SK-N-SH (cell line): ENCODE results near the gene APOD. TPM values are rescaled to one million over a fixed set of nuclear protein-coding genes. Genes with fewer than 3 reads are reported as not detected.
"Not testable (repeated sequence)": the region's sequence is repeated elsewhere in the genome, so short reads cannot be mapped to it uniquely, and the experiment has no call there.

Source experiments
- CTCF ChIA-PET: fragments of 300-600, 350-600 bp; formaldehyde crosslinking; extraction: SDS; loops from one replicate; lab custom pipeline; 2021; lab: Yijun Ruan, JAX
- POLR2A ChIA-PET: fragments of 350-600 bp; sonication (Branson Sonifier 250); formaldehyde crosslinking; extraction: SDS; loops from one replicate; lab custom pipeline; 2020; ENCODE audit warnings: antibody characterized with exemption, inconsistent platforms; lab: Yijun Ruan, JAX
- DNase-seq: peaks from one replicate; pipeline ENCODE4 v3.0.0; 2012
- H2AFZ ChIP-seq: fragments of 200-600 bp; sonication (generic); 2 replicates; pipeline ENCODE4 v1.8.1; 2016; ENCODE audit warnings: antibody characterized with exemption, mild to moderate bottlenecking, low read depth
- H3F3A ChIP-seq: fragments of 200-600 bp; sonication (generic); replicated peaks from 2 replicates; pipeline ENCODE3; 2016; ENCODE audit warnings: antibody characterized with exemption, mild to moderate bottlenecking; ENCODE audit not compliant: insufficient read depth
- H3K27ac ChIP-seq, 2 experiments: fragments of 200-500 bp in 1 of 2; fragments of 200-600 bp in 1 of 2; sonication (Bioruptor generic) in 1 of 2; sonication (generic), shearing (Covaris generic) in 1 of 2; 2 replicates each; pipeline versions ENCODE4 v1.5.1 to v1.6.1; 2014 to 2016; ENCODE audit warnings: low read depth in 2 of 2, inconsistent platforms in 1 of 2, low read length in 1 of 2, mild to moderate bottlenecking in 1 of 2, mixed read lengths in 1 of 2
- H3K27me3 ChIP-seq: fragments of 200-600 bp; sonication (generic), shearing (Covaris generic); 2 replicates; pipeline ENCODE4 v1.6.1; 2016; ENCODE audit warnings: mixed run types; ENCODE audit not compliant: insufficient read depth
- H3K36me3 ChIP-seq, 2 experiments: fragments of 200-500 bp in 1 of 2; fragments of 200-600 bp in 1 of 2; sonication (Bioruptor generic) in 1 of 2; sonication (generic) in 1 of 2; replicated peaks in 1 of 2; 2 replicates each; pipeline versions ENCODE3 to v1.5.1; 2014 to 2016; ENCODE audit warnings: low read length in 1 of 2, mild to moderate bottlenecking in 1 of 2; ENCODE audit not compliant: insufficient read depth in 2 of 2, control insufficient read depth in 1 of 2
- H3K4me1 ChIP-seq, 2 experiments: fragments of 200-500 bp in 1 of 2; fragments of 200-600 bp in 1 of 2; sonication (Bioruptor generic) in 1 of 2; sonication (generic), shearing (Covaris generic) in 1 of 2; 2 replicates each; pipeline versions ENCODE4 v1.5.1 to v1.6.1; 2014 to 2016; ENCODE audit warnings: low read depth in 1 of 2, low read length in 1 of 2, mixed run types in 1 of 2; ENCODE audit not compliant: insufficient read depth in 2 of 2, control insufficient read depth in 1 of 2
- H3K4me2 ChIP-seq: fragments of 200-600 bp; sonication (generic), shearing (Covaris generic); 2 replicates; pipeline ENCODE4 v1.6.1; 2017; ENCODE audit warnings: mixed run types
- H3K4me3 ChIP-seq, 2 experiments: fragments of 200-500 bp in 1 of 2; fragments of 200-600 bp in 1 of 2; sonication (Bioruptor generic) in 1 of 2; sonication (generic), shearing (Covaris generic) in 1 of 2; 2 replicates each; pipeline versions ENCODE4 v1.5.1 to v1.8.1; 2014 to 2016; ENCODE audit warnings: low read depth in 2 of 2, inconsistent platforms in 1 of 2, low read length in 1 of 2, mild to moderate bottlenecking in 1 of 2, mixed read lengths in 1 of 2, moderate library complexity in 1 of 2
- H3K79me2 ChIP-seq: fragments of 200-600 bp; sonication (generic); 2 replicates; pipeline ENCODE4 v1.8.1; 2017; ENCODE audit warnings: mild to moderate bottlenecking; ENCODE audit not compliant: insufficient read depth
- H3K9ac ChIP-seq: fragments of 200-600 bp; sonication (generic); 2 replicates; pipeline ENCODE4 v1.6.1; 2017; ENCODE audit warnings: mixed run types
- H3K9me2 ChIP-seq: fragments of 200-600 bp; sonication (generic); 2 replicates; pipeline ENCODE4 v1.6.1; 2017; ENCODE audit warnings: mixed run types
- H3K9me3 ChIP-seq: fragments of 200-600 bp; sonication (generic); 2 replicates; pipeline ENCODE4 v1.6.1; 2017; ENCODE audit warnings: mixed run types, mild to moderate bottlenecking, moderate library complexity
- H4K20me1 ChIP-seq: fragments of 200-600 bp; sonication (generic); 2 replicates; pipeline ENCODE4 v1.6.1; 2017; ENCODE audit warnings: mild to moderate bottlenecking, mixed run types; ENCODE audit not compliant: insufficient read depth
- GABPA ChIP-seq: IDR thresholded peaks from 2 replicates; pipeline ENCODE4 v1.4.0; 2012; ENCODE audit warnings: low read depth, mild to moderate bottlenecking
- RAD21 ChIP-seq: IDR thresholded peaks from 2 replicates; pipeline ENCODE4 v1.6.1; 2012; ENCODE audit warnings: mild to moderate bottlenecking, low read length
- RXRA ChIP-seq: IDR thresholded peaks from 2 replicates; pipeline ENCODE4 v1.4.0; 2012; ENCODE audit warnings: low read depth, mild to moderate bottlenecking, borderline replicate concordance
- TAF1 ChIP-seq: IDR thresholded peaks from 2 replicates; pipeline ENCODE4 v1.6.1; 2012; ENCODE audit warnings: low read depth, mild to moderate bottlenecking, low read length, moderate library complexity, borderline replicate concordance
- TEAD4 ChIP-seq: IDR thresholded peaks from 2 replicates; pipeline ENCODE4 v1.4.0; 2012; ENCODE audit warnings: mild to moderate bottlenecking, borderline replicate concordance; ENCODE audit not compliant: insufficient read depth
- WGBS: methylation state at CpG from one replicate; pipeline ENCODE4 v1.1.6; 2017; ENCODE audit warnings: low lambda C conversion rate; 5-methylcytosine and 5-hydroxymethylcytosine counted together
- polyA plus RNA-seq, 3 experiments: library from polyadenylated mRNA; depleted of rRNA; stranded (reverse); fragments of >200 nt; gene quantifications; 2 replicates each; pipeline ENCODE4 v1.2.3, GENCODE V29; 2012

Gene APOD
- polyA plus RNA-seq (2012; rRNA removed): 0.05 TPM in 1 of 2 replicates, not detected in the other
- 0.10 and 0.12 TPM in 2 replicates for polyA plus RNA-seq (2012; cell fraction: cytosol; rRNA removed)
- not detected in 2 replicates for polyA plus RNA-seq (2012; cell fraction: nucleus; rRNA removed)

DNA sequence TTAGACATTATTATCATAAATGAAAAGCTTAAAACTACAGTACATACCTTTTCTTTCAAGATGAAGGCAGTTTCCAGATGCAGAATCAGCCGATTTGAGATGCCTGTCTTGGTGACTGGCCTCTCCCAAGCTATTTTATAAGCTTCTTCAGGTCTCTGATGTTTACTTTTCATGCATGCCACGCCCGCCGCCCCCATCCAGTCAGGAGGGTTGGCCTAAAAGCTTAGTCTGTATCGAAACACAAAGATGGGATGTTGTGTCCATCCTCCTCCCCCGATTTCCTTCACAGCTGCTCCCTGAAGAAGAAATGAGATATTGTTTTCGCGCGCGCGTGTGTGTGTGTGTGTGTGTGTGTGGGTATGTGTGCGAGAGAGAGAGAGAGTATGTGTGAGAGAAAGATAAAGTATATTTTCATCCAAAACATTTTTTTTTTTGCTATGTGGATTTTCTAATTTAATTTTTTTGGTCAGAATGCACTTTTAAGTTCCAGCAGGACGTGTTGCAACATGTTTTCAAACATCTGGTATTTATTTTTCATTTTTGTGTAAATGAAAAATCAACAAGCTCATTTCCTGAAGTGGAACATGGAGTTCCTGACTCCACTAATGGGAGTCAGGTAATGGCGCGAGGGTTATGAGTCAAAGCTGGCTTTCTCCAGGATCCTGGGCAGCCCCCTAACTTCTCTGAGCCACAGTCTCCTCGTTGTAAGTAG lies at the start of gene APOD:
Gene APOD (minus strand): TSS at position 110 of the 712 bp plus-strand sequence. CDS start 4,479 bp downstream, outside the sequence.
- Histone ChIP-seq H3K27me3 (no peaks in the 10 kb centered on the region), H2AFZ (no peak within 1 kb of the TSS), H3K9me2 (no peaks in the 10 kb centered on the region), H3K4me1 (no peaks in the 10 kb centered on the region), H3K27ac (no peak within 1 kb of the TSS), H3F3A (peaks cover 3% of the 10 kb centered on the region), H3K4me3 (no peak within 1 kb of the TSS), H3K9ac (no peak within 1 kb of the TSS), H4K20me1 (no peaks in the 10 kb centered on the region), H3K4me2 (no peak within 1 kb of the TSS), H3K36me3 (no peaks in the 10 kb centered on the region), H3K79me2 (no peaks in the 10 kb centered on the region)
- CTCF ChIA-PET: interaction anchor here (0.7 to 1.3 kb wide), 3 partner anchors 24 to 267 kb away, joined by 3 to 4 read pairs (median 4); no protein-coding TSS in a partner anchor
- 79% methylated on average over 16 of the region's 16 CpGs for WGBS
- no peak for DNase-seq
- POLR2A ChIA-PET: no interaction called here
- no peak for TF ChIP-seq TEAD4
- no peak for TF ChIP-seq TAF1
- no peak for TF ChIP-seq RXRA
- no peak for TF ChIP-seq GABPA
- no peak for TF ChIP-seq RAD21
- TF ChIP-seq, all 33 proteins: peak for 0
- no peaks in the 10 kb centered on the region for H3K9me3 ChIP-seq

DNA sequence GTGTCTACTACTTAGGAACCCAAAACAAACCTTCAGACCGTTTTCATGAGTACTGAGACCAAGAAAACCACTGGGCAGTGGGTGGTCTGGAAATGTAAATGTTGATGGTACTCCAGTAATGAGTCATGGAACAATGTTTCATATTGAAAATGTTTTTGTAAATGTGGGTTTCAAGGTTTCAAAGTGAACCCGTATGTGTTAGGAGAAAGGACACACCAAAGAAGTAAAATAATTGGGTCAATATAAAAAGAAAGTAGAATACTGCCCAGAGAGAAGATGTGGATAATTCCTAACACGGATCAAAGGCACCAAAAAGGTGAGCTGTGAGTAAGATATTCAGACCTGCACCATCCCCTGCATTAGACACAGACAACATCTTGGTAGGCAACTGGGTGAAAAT lies 49.6 kb upstream of the APOD start:
- H3K27ac ChIP-seq, H3K4me2 ChIP-seq, H2AFZ ChIP-seq, H3K9ac ChIP-seq, CTCF ChIA-PET, H3K9me3 ChIP-seq, H3K36me3 ChIP-seq, POLR2A ChIA-PET, H3K4me1 ChIP-seq, H3K27me3 ChIP-seq, H3F3A ChIP-seq, H3K9me2 ChIP-seq, H3K4me3 ChIP-seq, H4K20me1 ChIP-seq, H3K79me2 ChIP-seq, DNase-seq: not testable (repeated sequence)
- WGBS: 84% methylated on average over 2 of the region's 3 CpGs

DNA sequence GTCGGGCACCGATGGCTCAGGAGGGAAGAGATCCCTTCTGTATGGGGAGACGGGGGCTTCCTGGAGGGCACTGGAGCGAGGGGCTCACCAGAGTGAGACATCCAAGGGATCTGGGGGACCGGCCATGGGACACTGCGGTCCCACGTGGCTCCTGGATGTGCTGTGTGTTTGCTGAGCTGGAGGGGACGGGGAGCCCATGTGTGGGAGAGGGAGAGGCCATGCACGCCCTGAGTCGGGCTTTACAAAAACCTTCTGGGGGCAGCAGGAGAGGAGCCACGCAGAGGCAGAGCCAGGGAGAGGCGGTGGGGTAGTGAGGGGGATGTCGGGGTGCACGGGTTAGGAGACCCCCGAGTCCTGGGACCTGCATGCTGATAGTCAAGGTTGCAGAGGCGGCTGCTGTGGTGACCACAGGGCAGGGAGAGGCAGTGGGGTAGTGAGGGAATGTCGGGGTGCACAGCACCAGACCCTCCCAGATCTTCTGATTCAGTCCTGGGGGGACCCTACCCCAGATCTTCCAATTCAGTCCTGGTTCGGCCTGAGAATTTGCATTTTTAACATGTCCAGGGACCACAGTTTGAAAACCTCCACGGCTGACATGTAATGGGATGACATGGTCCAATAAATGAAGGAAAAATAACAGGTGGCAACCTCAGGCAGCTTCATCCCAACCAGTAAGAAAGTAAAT lies 48.9 kb upstream of the APOD start:
- H3K9ac ChIP-seq, H3K27me3 ChIP-seq, H3K36me3 ChIP-seq, H3K27ac ChIP-seq, H3F3A ChIP-seq, H3K9me2 ChIP-seq, H3K79me2 ChIP-seq, H4K20me1 ChIP-seq, H3K4me3 ChIP-seq, H3K9me3 ChIP-seq, H3K4me2 ChIP-seq, H2AFZ ChIP-seq, H3K4me1 ChIP-seq, CTCF ChIA-PET, POLR2A ChIA-PET: not testable (repeated sequence)
- WGBS: 85% methylated on average over 19 of the region's 19 CpGs
- DNase-seq: peak; percentile 9

DNA sequence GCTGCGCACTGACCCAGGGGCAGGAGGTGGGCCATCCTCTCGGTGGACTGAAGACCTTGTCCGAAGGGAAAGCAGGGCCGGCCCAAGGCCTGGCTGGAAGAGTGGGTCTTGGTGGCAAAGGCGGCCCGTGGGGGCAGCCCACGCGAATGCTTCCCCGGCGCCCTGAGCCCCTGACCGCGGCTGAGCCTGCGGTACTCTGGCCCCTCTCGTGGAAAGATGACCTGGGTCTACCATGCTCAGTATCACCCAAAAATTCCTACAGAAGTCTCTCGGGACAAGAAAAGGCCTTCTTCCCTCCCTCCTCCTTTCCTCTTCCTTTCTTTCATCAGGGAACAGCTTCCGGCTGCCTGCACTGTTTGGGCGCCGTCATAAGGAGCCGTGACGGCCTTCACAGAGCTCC lies 48.3 kb upstream of the APOD start:
- 93% methylated on average over 12 of the region's 20 CpGs for WGBS
- DNase-seq: not testable (repeated sequence)

DNA sequence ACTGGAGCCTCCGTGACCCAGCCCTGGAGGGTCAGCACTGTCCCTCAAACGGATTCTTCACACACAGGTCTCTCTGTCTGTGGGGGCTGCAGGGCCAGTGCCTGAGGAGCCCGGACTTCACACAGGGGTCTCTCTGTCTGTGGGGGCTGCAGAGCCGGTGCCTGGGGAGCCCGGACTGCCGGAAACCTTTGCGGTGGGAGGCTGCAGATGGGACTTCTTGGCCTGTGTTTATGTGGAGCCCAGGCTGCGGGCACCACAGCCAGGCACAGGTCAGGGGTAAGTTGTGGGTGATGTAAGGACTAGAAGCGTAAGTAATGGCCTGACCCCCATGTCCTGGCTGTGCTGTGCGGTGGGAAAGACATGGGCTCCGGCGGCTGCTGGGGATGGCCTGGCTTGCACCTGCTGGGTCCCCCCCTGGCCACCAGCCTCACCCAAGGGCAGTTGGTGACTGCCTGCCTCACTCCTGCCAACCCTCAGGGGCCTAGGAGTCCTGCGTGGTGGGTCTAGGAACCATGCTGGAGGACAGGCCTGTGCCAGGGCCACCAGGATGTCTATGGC lies 47.3 kb upstream of the APOD start:
- DNase-seq, H4K20me1 ChIP-seq, H3K9me3 ChIP-seq, H3K9me2 ChIP-seq, H3K9ac ChIP-seq, POLR2A ChIA-PET, H3F3A ChIP-seq, CTCF ChIA-PET, H3K36me3 ChIP-seq, H3K27me3 ChIP-seq, H2AFZ ChIP-seq, H3K4me1 ChIP-seq, H3K27ac ChIP-seq, H3K4me2 ChIP-seq, H3K4me3 ChIP-seq, H3K79me2 ChIP-seq: not testable (repeated sequence)
- 85% methylated on average over 7 of the region's 13 CpGs for WGBS

More for the DNA sequence above, 48.3 kb upstream of the APOD start:
- CTCF ChIA-PET, H2AFZ ChIP-seq, H4K20me1 ChIP-seq, H3K4me3 ChIP-seq, H3K79me2 ChIP-seq, H3K9me2 ChIP-seq, H3F3A ChIP-seq, H3K4me1 ChIP-seq, H3K36me3 ChIP-seq, H3K27ac ChIP-seq, H3K4me2 ChIP-seq, H3K27me3 ChIP-seq, POLR2A ChIA-PET, H3K9ac ChIP-seq, H3K9me3 ChIP-seq: not testable (repeated sequence)
